ENCODE data around the gene KRTAP10-2. TPM values are rescaled to one million over a fixed set of nuclear protein-coding genes. Genes with fewer than 3 reads are reported as not detected.

Gene KRTAP10-2
- total RNA-seq, 1 experiment from 2014 or later, result not detected

- DNase-seq (ENCODE audit: low spot score), result no peak
Measured at GRCh38 chr21:44540741-44541288, 10.5 kb downstream of the KRTAP10-2 start.

DNA sequence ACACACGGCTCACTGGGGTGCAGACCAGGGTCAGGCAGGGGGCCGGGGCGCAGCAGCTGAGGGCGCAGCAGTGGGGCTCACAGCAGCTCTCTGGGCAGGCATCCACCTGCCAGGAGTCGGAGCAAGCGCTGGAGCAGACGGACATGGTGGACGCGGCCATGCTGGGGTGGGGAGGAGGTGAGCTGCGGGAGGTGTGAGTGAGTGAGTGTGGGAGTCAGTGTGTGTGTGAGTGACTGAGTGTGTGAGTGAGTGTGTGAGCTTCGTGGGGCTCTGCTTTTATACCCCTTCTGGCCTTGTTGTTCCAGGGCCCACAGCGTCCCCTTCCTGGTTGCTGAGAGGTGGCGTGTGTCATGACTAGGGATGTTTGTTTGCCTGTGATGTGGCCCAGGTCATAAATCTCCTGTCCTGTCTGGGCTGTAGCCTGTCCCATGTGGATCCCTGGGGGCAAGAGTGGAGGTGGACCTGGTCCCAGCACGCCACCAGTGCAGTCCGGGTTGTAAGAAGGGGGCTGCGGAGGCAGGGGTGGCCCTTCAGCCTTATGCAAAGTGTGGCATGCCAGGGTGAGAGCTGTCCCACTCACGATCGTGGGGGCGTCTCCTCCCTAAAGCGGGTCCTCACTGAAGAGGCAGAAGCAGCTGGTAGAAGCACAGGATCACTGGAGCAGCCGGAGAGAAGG is 11.2 kb downstream of the KRTAP10-2 start, which contains the start of gene KRTAP10-1:
Gene KRTAP10-1, minus strand, starts transcription at position 205 of the 676 bp plus-strand sequence. Its CDS starts 45 bp downstream, at position 160.
- DNase-seq (ENCODE audit: low spot score), result no peak

DNA sequence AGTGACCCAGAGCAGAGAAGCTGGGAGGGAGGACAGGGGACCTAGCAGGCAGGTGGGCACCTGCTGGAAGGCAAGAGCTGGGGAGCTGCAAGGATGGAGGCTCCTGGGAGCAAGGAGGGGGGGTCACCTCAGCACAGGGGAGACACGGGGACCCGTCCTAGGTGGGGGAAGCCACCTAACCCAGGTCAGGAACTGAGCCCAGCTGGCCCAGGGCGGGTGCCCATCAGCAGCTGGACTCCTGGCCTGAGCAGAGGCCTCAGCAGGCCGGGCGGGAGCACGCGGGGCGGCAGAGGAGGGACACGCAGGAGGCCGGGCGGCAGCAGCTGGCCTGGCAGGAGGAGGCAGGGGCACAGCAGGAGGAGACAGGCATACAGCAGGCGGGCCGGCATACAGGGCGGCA is 12.3 kb downstream of the KRTAP10-2 start:
- DNase-seq (ENCODE audit: low spot score), result no peak

DNA sequence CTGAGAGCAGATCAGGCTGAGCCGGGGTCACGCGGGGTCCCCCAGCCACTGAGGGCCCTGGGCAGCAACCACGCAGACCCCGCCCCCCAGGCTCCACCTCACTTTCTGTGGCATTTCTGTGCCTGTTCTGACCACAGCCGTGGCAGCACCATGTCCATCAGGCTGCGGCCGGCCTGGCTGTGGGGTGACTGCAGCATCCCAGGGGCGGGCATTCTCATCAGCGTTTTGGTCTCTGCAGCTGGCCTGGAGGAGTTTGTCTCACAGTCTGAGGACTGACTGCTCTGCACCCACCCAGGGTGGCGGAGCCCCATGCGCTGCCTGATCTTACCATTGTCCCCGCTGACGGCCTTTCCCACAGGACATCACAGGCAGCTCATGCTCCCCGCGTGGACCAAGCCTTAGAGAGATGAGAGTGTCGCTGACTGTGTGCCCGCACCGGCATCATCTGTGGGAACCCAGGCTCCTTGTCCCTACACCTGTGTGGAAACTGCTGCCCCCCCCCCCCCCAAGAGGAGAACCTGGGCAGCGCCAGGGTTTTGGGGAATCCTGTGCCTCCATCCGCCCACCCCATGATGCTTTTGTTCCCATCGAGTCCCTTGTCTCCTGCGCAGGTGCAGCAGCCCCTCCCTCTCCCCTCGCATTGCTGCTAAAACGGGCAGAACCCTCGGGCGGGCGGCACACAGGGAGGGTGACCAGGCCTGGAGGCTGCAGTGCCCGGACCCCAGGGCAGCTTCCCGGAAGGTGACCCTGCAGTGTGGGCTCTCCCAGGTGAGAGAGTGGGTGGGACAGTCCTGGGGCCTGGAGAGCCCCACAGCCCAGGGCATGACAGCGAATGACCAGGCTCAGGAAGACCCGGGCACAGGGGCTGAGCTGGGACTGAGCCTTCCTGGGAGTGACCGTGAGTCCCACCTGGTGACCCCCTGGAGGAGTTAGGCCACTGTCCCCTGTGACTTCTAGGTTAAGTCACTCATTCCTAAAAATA is 13.1 kb downstream of the KRTAP10-2 start:
- no peak for DNase-seq (ENCODE audit: low spot score)

DNA sequence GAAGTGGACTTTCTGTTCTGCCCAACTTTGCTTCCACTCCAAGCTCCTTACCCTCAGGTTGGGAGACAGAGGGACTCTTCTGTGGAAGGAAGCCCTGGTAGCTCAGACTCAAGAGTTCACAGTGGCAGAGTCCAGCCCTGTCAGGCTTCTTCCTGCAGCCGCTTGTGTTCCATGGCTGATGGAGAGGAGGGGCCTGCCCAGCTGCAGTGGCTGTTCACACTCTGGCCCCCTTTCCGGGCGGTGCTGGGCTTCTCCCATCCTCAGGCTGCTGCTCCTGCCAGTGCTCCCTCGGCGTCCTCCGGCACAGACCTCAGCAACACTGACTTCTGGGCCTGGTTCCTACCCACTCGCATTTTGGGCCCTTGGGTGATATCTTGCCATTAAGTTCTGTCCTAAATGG is 15.3 kb downstream of the KRTAP10-2 start:
- no peak for DNase-seq (ENCODE audit: low spot score)

GRCh38 chr21:44534688-44535087 is 16.6 kb downstream of the KRTAP10-2 start:
- DNase-seq (ENCODE audit: low spot score), result no peak

DNA sequence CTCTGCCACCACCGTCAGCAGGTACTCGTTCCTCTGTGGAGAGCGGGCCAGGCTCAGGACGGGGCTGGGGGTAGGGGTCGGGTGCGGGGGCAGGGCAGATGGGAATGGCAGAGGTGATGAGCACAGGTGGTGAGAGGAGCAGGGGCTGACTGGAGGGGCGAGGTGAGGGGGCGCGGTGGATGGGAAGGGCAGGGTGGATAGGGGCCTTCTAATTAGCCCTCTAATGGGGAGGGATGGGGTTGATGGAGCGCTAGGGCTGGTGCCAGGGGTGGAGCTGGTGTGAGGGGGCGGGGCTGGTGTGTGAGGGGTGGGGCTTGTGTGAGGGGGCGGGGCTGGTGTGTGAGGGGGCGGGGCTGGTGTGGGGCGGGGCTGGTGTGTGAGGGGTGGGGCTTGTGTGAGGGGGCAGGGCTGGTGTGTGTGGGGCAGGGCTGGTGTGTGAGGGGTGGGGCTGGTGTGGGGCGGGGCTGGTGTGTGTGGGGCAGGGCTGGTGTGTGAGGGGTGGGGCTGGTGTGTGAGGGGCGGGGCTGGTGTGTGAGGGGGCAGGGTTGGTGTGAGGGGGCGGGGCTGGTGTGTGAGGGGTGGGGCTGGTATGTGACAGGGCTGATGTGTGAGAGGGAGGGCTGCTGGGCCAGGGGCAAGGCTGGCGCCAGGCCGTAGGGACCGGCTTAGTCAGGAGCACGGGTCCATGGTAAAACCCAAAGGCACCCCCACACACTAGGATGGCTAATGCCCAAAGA is 17.2 kb downstream of the KRTAP10-2 start:
- DNase-seq (ENCODE audit: low spot score), result no peak

- no peak for DNase-seq (ENCODE audit: low spot score)
Measured at GRCh38 chr21:44533121-44533890, 18.0 kb downstream of the KRTAP10-2 start.

- no peak for DNase-seq (ENCODE audit: low spot score)
Measured at GRCh38 chr21:44532712-44533111, 18.6 kb downstream of the KRTAP10-2 start.

DNA sequence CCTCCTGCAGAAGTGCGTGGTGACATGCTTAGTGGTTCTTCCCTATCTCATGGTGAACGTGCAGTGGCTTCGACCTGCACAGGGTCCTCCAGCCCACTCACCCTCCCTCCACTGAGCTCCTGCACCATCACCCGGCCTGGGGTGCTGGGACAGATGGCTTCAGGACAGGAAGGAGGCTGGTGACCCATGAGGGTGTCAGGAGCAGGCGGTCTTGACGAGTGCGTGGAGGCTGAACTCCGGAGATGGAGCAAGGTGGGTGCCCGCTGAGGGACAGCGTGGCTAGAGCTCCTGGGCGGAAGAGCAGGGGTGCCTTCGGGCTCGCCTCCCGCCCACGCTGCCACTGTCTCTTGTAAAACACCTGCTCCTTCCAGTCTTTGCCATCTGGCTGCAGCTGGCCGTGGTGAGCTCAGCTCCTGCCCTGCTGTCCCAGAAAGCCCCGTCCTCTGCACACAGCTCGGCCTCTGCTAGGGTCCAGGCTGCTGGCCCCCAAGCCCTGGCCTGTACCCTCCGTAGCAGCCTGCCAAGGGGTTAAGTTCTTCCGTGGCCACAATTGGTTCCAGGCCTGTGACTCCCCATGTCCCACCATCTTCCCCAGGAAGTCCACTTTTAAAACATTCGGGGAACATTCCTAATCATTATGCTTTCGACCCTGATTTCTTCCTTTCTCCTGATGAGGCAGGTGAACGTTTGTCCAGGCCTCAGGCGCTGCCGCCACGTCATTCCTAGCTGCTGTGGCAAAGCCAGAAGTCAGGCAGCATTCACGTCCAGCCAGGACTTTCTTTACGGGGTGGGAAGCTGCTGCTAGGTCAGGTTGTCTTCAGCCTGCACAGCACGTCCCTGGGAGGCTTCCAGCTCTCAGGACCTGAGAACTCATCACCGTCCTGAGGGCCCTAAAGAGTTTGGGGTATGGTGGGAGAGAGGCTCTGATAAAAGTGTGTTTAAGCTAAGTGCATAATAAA is 19.4 kb downstream of the KRTAP10-2 start:
- DNase-seq (ENCODE audit: low spot score), result no peak

GRCh38 chr21:44530903-44531605 is 20.3 kb downstream of the KRTAP10-2 start:
- no peak for DNase-seq (ENCODE audit: low spot score)

DNA sequence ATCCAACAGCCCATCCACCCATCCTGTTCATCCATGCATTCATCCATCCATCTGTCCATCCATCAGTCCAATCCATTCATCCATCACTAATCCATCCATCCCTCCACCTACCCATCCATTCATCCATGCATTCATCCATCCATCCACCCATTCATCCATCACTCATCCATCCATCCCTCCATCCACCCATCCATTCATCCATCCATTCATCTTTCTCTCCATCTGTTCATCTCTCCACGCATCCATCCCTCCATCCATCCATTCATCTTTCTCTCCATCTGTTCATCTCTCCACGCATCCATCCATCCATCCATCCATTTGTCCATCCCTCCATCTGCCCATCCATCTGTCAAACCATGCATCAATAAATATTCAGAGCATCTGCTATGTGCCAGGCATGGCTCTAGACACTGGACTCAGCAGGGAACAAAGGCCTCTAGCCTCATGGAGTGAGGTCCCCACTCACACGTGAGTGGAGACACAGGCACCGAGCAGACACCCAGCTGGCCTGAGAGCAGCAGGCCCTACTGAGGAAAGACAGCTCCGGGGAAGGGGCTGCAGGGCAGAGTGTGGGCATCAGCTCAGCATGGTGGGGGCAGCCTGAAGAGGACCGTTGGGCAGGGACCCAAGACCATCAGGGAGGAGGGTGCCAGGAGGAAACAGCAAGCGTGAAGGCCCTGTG is 20.9 kb downstream of the KRTAP10-2 start:
- no peak for DNase-seq (ENCODE audit: low spot score)

GRCh38 chr21:44529503-44530125 is 21.7 kb downstream of the KRTAP10-2 start:
- DNase-seq (ENCODE audit: low spot score), result no peak

GRCh38 chr21:44529011-44529421 is 22.3 kb downstream of the KRTAP10-2 start:
- no peak for DNase-seq (ENCODE audit: low spot score)

DNA sequence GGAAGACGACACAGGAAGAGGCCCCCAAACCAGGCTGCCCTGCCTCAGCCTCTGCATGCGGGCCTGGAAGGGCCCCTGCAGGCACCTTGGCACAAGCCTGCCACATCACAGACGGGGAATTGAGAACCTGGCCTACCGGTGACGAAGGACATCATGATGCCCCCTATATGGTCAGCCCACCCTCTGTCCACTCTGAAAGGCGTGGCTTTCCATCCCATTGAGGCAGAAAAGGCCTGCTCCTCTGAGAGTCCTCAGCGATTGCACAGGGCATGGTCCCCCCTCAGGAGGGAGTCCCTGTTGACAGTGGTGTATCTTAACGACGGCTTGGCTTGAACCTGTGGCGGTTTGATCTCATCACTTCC is 22.7 kb downstream of the KRTAP10-2 start:
- DNase-seq (ENCODE audit: low spot score), result no peak

DNA sequence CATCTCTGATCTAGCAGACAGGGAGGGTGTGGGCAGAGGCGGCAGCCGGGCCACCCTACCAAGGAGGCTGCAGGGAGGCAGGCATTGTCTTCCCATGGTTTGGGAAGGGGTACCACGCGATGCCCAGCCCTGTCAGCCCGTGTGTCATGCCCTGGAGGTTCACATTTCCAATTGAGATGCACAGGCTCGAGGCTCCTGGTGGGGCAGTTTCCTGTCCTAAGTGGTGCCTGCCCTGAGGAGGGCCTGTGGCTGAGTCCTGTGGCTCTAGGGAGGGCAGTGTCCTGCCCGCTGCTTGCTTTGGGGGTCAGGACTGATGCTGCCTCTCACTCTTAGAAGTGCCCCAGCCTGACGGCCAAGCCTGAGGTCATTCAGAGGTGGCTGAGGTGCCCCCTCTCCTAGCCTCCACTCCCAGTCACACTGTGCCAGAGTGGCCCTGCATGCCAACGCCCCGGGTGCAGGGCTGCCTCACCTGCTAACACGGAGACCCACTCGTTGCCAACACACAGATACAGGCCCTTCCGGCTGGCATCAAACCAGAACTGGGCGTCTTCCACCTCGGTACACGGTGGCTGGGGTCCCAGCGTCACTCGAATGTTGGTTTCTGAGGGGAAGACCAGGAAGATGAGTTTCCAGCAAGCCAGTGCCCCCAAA is 23.2 kb downstream of the KRTAP10-2 start:
- DNase-seq (ENCODE audit: low spot score), result no peak

DNA sequence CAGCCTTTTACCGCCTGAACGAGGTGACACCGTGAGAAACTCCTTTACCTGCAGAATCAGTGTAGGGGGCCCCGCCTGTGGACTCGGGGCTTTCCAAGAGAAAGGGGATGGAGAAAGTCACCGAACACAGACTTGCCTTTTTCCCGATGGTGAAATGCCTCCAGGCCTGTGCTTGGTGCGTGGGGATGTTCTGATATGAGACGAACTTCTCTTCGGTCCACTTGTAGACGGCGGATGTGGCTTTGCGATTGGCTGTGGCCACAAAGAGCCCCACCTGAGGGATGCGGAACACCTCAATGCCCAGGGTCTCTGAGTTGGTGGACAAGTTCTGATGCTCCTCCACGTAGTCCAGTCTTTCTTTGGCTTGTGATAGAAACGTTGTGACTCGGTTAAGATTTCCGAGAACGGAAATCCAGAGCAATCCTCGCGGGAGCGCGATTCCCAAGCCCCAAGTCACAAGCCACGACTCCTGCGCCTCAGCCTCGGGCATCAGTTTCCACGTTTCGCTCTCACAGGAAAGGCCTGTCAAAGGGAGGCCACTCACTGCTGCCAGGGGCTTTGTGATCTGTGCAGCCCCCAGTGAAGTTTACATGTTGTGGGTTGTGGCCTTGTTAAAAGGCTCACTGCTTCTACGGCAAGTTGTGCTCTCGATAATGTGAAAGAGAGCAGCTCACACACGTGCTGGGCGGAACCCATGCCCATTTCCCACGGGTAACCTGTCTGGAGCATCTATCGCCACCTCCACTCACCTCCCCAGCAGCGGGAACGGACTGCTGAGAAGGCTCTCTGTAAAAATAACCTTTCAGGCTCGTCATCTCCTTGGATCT is 23.9 kb downstream of the KRTAP10-2 start:
- DNase-seq (ENCODE audit: low spot score), result no peak

Data from A172 (cell line).